ENCODE data around the gene NABP2. TPM values are rescaled to one million over a fixed set of nuclear protein-coding genes. Genes with fewer than 3 reads are reported as not detected.

NABP2 gene
- 45.1 TPM for polyA plus RNA-seq (2013, experiment 1 of 2; ENCODE audit: insufficient read length)
- 30.9 TPM for polyA plus RNA-seq (2013, experiment 2 of 2; ENCODE audit: insufficient read length)

DNA sequence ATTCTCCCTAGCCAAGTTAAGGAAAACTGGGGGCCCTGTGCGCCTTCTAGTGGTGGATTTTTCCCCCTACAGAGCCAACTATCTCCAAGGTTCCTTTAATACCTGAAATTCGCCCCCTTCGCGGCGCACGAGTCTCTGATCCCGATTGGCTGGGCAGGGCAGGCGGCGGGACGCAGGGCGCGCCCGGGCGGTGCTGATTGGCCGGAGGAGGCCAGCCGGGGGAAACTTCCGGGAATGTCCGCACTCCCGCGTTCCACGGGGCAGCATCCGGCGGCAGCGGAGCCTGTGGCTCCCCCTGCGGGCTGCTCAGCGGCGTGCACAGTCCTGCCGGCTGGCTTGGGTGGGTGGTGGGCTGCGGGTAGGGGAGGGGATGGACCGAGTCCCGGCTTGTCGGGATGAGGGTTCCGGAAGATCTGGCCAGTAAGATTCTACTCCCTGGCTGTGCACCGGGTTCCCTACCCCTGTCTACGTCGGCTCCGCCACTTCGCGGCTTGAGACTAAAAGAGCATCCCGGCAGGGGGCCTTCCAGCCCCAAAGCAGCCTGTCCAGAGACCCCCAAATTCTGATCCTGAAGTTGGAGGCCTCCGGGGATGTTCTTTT lies at the start of gene NABP2:
Gene NABP2, plus strand, starts transcription at position 241 of the 600 bp plus-strand sequence. CDS start 515 bp downstream, outside the sequence.
- DNase-seq = peak; percentile 99

DNA sequence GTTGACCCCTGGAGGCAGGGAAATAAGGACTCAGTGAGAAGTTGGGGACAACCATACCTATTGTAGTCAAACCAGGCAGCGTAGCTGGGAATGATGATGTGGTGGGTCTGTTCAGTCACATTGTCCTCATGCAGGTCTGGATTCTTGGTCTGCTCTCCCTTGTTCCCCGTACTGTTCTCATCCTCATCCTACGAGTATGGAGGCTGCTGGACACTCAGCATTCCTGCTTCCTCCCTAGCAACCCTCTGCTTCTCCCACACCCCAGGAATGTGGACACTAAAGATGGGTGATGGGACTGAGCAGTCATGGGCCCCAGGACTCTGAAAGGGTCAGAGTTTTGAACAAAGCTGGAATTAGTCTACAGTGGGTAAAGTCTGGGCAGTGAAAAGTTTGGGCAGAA lies 45.8 kb upstream of the NABP2 start:
- DNase-seq = no peak

DNA sequence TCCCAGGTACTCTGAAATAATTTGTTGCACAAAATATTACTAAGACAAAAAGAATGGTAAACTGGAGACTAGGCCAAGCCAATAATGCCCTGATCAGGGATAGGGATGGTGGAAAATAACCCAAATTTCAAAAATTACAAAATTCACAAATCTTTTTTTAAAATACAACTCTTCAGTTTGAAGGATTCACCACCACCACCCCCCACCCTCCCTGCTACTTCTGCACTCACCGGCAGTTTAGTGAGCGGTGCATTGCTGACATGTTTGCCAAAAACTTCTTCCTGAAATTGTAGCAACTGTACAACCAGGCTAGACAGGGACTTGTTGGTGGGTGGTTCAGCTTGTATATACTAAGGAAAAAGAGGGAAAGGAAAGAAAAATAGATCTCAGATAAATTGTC lies 37.2 kb upstream of the NABP2 start:
- DNase-seq = no peak

DNA sequence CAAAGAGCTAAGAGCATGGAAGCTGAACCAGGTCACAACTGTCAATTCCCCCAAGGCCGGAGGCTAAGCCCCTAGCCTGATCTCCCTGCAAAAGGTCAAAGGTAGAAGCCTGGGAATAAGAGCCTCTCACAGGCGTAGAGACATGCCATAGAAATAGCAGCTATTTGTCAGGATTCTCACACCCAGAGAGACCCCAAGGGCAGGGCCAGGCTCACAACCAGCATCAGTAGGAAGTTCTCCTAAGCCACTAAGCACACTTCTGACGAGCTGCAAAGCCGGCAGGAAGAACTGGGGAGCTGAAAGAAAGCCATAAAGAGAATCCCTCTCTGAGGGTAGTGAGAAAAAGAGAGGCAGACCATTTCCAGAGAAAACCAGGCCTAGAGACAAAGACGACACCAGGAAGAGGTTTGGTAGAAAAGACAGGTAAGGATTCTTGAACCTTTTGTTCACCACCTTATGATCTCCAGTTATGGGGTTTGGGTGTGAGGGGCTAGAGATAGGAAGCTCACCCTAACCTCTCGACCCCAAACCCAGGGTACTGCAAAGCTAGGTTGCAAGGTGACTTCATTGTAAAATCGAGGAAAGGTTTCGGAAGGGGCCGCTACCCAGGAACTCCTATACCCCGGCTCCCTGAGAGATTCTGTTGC lies 35.9 kb upstream of the NABP2 start:
- DNase-seq = no peak

DNA sequence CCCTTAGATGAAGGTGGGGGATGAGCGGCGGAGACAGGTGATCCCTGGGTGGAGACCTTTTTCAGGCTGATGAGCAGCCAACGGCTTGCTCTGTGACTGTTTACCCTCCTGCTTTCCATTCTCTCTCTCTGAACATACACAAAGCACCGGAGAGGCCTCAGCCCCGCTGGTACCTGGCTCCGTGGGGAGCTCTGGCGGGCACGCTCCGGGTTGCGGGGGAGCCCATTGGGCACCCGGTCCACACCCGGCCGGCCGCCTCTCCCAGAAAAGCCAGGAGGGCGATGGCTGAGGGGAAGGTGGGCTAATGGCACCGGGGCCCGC lies 35.4 kb upstream of the NABP2 start:
- DNase-seq = no peak

DNA sequence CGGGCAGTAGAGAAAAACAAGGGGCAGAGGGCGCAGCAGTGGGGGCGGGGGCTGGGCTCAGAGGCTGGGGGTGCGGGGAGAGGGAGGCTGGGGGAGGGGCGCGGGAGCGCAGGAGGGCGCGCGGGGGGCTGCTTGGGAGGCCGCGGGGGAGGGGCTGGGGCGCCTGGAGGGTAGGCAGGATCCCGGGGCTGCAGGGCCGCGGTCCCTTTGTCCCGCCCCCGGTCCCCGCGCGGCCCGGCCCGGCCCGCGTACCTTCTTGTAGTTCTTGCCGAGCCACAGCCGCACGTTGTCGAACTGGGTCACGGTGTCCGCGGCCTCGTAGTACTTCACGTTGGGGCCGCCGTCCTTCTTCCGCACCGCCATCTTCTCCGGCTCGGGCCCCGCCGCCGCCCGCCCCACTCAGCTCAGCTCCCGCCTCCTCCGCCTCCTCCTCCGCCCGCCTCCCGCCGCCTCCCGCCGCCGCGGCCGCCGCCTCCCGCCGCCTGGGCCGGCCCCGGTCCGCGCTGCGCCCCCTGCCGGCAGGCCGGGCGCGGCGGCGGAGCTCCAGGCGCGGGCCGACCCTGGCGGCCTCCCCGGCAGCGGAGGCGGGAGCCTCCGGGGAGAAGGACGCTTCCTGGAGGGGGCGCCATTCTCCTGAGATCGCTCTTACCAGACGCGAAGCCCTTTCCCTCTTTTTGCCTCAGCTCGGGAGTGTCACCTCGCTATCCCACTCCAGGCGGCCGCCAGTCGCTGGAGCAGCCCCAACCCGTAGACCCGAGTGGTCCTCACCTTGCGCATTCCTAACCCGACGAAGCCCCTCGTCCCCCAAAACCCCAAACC lies 34.8 kb upstream of the NABP2 start, which contains the start of gene SMARCC2:
Gene SMARCC2, minus strand, starts transcription at position 385 of the 819 bp plus-strand sequence. Its CDS starts 22 bp downstream, at position 363.
- peak; percentile 87 for DNase-seq

DNA sequence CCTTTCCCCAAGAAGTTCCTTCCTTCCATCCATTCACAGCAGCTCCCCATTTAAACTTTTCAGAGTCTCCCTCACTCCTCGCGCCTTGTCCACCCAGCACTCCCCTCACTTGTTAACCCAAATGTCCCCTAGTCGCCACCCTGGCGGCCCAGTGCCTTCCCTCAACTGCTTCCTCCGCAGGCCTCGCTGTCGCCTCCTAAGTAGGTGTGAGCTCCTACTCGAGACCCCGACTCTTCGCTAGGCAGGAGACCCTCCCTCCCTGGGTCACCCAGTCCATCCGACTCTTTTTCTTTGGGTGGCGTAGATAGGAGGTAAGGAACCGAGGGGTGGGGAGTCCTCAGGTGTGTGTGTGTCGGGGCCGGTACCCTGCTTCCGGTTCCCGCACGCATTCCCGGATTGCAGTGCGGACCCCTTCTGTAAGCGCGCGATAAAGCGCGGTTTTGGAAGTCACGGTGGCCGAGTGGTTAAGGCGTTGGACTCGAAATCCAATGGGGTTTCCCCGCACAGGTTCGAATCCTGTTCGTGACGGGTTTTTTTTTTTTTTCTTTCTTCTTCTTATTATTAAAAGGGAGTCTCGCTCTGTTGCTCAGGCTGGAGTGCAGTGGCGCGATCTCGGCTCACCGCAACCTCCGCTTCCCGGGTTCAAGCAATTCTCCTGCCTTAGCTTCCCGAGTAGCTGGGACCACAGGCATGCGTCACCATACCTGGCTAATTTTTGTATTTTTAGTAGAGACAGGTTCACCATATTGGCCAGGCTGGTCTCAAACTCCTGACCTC lies 34.0 kb upstream of the NABP2 start:
- DNase-seq = peak; percentile 85

DNA sequence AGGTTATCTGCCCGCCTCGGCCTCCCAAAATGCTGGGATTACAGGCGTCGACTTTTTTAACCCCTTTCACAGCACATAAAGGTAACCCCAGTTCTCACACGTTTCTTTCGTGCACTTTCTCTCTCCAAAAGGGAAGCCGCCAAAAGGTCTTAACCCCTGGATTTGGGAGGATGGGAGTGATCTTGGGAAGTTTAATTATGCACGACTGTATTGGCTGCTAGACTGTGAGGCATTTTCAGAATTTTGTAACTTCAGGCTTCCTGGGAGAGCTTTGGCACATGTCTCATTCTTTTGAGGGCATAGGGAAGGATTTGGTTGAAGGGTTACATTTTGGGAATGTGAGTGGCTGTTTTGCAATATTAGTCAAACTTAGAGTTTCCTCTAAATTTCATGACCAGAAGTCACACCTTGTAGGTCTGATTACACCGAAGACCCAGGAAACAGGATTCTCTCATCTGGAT lies 33.4 kb upstream of the NABP2 start:
- DNase-seq = no peak

DNA sequence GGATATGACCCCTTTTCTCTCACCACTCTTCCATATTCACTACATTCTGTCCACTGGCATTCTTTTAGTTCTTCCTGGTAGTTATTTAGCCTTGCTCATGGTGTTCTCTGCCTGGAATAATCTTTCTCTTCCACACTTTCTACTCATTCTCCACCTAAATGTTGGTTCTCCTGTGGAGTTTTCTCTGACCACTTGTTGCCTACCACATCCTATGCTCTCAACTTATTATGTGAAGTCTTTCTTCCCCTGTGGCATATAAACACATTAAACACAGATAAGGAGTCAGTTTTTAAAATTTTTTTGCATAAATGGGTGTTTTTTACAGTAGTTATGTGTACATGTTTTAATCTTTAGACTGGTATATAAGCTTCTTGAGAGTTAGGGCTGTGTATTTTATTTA lies 31.6 kb upstream of the NABP2 start:
- no peak for DNase-seq

DNA sequence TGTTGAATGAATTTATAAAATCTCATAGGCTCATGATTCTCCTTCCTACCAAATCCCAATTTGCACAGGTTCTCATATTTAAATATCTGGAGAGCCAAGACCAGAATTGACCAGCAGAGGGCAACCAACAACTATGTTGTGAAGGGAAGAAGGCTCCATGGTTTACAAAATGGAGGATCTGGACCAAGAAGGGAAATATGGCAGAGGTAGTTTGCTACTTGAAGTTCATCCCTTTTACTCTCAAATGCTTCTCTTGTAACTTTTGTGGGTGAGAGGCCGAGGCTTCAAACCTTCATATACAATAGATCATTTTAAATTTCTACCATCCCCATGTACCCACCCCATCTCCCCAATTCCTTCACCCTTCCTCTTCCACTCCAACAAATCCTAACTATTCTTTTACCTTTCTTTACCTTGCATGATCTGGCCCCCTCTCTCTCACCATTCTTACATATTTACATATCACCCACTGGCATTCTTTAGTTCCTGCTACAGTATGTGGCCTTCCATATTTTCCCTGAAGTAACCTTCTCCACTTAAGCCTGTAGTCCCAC lies 31.0 kb upstream of the NABP2 start:
- DNase-seq = peak; percentile 84

DNA sequence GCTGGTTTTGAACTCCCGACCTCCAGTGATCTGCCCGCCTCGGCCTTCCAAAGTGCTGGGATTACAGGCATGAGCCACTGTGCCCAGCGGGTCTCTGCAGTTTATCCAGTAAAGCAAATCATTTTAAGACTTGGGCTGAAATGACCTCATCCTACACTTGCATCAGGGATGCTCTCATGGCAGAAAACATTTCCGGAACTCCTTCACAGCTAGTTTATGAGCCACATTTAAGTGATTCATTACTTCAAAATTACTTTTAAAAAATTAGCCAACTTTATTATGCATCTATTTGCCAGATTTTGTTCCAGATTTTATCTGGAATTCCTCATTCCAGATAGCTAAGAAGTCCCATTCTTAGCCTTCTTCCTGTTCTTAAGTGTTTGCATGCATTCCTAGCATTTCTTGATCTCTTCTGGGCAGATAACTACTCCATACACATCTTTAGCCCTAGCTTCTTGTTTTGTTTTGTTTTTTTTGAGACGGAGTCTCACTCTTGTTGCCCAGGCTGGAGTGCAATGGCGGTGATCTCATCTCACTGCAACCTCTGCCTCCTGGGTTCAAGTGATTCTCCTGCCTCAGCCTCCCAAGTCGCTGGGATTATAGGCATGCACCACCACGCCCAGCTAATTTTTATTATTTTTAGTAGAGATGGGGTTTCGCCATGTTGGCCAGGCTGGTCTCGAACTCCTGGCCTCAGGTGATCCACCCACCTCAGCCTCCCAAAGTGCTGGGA lies 27.2 kb upstream of the NABP2 start:
- peak; percentile 89 for DNase-seq

DNA sequence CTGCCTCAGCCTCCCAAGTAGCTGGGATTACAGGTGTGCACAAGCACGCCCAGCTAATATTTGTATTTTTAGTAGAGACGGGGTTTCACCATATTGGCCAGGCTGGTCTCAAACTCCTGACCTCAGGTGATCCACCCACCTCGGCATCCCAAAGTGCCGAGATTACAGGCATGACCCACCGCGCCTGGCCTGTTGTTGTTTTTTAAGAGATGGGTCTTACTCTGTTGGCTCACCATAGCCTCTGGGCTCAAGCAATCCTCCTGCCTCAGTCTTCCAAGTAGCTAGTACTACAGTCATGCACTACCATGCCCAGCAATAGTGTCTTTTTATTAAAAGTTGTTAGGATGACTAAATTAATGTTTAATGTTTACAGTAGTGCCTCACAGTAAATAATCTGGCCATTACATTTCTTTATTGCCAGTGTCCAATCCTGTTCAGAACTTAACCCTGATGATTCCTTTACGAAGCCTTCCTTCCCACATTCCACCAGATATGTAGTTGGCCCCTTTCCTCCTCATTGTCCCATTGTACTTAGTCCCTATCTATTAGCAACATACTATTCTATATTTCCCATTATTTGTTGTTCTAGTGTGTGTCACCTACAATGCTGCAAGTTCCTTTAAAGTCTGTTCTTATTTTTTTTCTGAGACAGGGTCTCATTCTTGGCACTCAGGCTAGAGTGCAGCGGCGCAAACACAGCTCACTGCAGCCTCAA lies 26.1 kb upstream of the NABP2 start:
- no peak for DNase-seq

DNA sequence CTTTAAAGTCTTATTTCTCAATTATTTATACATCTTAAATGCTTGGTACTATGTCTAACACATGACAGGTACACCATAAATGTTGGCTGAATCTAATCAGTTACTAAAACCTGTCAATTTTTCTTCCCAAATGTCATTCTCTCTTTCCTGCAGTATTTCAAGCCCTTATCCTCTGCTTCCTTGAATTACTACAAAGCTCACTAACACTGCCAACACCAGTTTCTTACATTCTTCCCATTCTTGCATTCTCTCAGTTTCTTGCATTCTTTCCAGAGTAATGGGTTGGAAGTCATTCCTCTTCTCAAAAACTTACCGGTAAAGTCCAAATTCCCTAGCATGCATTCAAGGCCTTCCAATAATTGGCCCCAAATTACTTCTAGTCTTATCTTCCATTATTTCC lies 25.3 kb upstream of the NABP2 start:
- peak; percentile 32 for DNase-seq

DNA sequence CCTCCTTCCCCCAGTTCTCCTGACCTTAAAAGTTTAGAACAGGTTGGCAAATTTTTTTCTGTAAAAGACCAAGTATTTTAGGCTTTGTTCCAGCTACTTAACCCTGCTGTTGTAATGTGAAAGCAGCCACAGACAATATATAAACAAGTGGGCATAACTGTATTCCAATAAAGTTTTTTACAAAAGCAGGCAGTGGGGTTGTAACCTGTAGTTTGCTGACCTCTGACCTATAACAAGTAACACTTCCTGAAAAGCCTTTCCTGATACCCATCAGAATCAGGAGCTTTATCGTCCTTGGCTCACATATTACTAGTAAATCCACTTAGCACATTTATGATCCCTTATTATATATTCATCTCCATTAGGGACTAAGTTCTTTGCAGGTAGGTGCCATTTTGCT lies 21.8 kb upstream of the NABP2 start:
- DNase-seq = no peak

DNA sequence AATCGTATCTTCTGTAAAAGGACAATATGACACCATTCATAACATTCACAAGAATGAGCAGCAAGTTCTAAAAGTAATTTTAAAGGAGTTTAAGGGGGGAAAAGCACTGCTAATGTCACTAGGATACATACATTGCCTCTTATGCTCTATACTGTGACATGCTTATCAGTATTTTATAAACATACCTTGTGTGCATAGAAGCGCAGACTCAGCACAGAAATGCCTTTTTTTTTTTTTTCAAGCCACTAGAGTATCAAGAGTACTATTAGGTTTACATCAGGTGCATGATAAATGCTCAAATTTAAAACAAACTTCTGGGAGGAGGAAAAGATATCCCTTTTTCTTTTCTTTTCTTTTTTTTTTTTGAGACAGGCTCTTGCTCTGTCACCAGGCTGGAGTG lies 21.3 kb upstream of the NABP2 start:
- DNase-seq = no peak

DNA sequence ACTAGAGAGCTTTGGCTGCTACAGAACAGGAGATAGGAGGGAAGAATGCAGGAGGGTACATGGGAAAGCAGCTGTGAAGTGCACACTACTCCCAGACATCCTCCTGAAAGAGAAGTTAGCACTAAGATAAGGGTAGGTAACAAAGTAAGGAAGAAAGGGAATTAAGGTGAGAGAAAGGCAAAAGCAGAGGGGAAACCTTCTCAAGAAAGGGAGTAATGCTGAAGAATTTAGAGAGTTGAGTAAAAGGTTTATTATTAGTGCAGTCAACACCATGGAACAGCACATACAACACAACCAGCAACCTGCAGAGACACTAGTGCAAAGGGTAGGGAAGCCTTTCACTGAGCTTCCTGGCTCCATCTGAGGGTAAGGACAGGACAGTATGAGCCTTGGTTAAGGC lies 19.9 kb upstream of the NABP2 start:
- no peak for DNase-seq

DNA sequence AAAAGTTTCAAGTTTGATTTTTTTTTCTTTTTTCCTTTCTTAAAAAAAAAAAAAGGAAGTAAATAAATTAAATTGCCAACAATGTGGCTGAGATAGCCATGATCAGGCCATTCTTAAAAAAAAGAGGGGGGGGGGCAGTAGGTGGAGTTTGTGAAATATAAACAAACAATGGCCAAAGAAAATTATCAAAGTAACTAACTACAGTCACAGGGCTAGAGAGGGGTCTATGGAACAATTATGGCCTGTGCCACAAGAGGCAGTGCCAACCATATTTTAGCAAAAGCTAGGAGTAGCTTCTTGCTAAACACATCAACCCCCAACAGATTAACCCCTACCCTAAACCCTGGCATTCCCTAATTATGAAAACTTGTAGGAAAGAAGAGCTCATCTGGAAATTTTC lies 18.7 kb upstream of the NABP2 start:
- no peak for DNase-seq

DNA sequence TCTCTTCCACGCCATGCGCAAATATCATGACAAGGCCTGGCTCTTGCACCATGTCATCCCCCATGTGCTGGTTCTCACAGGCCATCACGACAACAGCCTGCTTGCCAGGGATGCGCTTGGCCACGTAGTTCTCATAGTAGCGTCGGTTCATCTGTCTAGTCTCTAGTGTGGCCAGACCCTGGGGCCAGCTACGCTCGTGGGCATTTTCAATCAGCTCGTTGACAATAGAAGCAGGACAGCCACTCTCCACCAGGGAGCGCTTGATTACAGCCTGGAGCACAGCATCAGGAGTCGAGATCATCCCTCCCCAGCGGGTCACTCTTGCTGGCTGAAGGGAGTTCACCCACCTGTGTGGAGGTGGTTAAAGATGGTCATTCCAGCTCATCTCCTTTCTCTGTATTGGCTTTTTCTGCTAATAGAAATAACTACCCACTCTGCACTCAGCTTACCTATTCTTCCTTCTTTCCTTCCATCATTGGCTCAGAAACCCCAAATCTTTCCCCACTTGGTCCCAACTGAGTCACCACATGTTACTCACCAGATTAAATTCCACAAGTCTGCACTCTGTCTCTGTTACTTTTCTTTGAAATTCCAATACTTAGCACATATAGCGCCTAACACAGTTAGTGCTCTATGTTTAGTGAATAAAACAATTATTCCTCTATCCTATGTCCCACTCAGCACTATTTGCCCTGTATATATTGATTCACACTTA lies 17.5 kb upstream of the NABP2 start:
- DNase-seq = peak; percentile 61

DNA sequence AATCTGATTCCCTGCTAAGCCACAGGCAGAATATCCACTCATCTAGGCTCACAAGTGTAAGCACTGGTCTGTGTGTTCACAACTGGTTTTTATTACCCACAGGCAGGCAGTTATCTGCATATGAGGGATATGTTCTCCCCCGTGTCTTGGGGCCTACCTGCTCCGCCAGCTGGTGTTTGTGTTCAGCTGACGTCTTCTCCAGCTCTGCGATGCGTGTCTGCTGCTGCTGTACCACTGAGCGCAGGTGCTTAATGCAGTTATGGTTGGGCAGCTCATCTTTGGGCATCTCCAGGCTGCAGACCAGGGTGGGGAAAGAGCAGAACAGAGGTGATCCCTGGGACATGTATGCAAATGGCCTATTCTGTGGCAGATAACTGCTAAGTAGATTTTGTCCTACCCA lies 16.1 kb upstream of the NABP2 start:
- DNase-seq = no peak

DNA sequence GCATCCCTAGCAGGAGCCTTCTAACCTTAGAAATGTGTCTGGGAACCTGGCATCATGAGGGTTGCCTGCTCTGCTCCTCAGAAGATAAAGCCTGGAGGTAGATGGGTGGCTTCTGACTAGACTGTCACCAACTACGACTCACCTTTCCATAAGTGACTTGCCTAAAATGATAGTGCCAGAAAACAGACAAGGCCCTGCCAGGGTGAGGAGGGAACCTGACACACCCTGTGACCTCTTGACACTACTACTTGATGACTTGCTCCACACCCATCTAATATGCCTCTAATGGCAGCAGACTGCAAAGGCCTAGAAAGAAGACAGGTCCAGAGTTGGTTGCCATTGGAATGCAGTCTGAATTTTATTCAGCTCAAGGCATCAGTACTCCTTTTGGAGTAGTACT lies 11.8 kb upstream of the NABP2 start:
- no peak for DNase-seq
